GM18502 (cell line): Measurements from ENCODE around the gene SLC7A7.
"Not testable (repeated sequence)": the region's sequence is repeated elsewhere in the genome, so short reads cannot be mapped to it uniquely, and the experiment has no call there.

Experiments used
- ATAC-seq: cut with Tn5 transposase; IDR thresholded peaks from one replicate; pipeline ENCODE4 v1.9.1; 2021; ENCODE audit warnings: mild to moderate bottlenecking; ENCODE audit not compliant: unreplicated experiment, poor library complexity

SLC7A7 gene

DNA sequence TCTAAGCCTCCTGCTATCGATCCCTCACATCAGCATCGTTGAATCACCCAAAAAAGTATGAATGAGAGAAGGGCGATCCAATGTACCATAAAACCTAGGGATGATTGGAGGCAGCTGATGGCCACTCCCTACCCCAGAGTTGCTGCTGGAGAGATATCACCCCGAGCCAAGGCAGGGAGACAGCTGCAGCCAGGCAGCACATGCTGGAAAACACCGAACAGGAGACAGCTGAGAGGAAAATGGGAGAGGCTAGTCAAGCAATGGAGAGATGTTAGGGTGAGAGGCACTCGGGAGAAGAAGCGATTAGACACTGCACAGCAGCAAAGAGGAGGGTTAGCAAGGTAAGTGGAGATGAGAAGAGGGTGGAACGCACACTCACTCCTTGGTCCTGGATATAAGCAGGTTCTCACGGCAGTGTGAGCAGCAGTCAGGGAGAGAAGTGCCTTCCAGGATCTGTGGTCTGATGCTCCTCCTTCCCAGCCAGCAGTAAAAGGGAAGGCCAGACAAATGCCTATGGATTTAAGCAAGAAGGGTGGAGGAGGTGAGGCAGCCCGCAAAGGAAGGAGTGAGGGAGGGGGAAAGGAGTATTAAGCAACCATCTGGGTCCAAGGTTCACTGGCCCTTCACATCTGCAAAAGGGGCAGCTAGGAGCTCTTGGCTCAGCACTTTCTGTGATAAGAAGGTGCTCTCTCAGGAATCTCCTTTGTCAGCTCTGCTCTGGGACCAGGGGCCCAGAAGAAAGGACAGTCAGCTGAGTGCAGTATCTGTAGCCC, at the start of gene SLC7A7:
Gene SLC7A7 (minus strand): TSS at position 495 of the 773 bp plus-strand sequence. CDS start 2,037 bp downstream, outside the sequence.
- ATAC-seq, result no peak

DNA sequence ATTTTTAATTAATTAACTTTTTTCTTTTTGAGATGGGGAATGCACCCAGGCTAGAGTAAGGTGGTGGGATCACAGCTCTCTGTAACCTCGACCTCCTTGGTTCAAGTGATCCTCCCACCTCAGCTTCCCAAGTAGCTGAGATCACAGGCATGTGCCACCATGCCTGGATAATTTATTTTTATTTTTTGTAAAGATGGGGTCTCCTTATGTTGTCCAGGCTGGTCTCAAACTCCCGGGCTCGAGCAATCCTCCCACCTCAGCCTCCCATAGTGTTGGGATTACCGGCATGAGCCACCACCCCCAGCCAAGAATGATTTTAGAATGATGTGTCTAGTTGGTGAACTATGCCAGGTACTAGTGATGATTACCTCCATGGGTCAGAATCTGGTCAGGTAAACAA, 49.7 kb upstream of the SLC7A7 start:
- no peak for ATAC-seq

DNA sequence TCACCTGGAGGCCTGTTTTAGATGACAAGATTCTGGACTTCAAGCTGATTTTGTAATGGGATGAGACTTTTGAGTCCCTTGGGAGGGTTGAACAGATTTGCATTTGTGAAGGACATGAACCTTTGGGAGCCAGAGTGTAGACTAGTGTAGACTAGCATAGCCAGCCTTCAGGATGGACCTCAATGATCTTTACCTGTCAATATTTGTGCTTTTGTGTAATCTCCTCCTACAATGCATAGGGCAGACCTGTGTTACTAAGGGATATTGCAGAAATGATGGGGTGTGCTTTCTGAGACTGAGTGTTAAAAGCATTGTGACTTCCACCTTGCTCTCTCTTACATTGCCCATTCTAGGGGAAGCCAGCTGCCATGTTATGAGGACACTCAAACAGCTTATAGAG, 46.4 kb upstream of the SLC7A7 start:
- no peak for ATAC-seq

GRCh38 chr14:22860377-22860776, 45.1 kb upstream of the SLC7A7 start:
- ATAC-seq, result not testable (repeated sequence)

- ATAC-seq, result no peak
Measured at GRCh38 chr14:22856428-22856827, 41.2 kb upstream of the SLC7A7 start.

DNA sequence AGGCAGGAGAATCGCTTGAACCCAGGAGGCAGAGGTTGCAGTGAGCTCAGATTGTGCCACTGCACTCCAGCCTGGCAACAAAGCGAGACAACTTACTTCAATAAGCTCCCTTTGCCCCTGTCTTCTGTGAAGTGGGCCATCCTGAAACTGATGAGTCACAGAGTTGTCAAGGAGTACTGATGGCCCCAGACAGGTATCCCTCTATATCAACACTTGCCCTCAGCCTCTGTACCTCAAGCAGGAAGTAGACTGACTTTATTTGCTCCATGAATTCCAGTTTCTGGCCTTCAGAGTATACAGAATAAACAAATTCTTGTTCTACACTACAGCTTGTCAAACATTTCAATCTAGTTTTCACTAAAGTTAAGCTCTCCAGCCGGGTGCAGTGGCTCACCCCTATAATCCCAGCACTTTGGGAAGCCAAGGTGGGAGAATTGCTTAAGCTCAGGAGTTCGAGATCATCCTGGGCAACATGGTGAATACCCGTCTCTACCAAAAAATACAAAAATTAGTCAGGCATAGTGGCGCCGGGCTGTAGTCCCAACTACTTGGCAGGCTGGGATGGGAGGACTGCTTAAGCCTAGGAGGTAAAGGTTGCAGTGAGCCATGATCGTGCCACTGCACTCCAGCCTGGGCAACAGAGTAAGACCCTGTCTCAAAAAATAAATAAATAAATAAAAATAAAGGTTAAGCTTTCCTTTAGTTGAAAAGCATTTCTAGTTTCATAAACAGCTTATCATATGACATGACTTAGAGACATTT, 39.9 kb upstream of the SLC7A7 start:
- no peak for ATAC-seq

DNA sequence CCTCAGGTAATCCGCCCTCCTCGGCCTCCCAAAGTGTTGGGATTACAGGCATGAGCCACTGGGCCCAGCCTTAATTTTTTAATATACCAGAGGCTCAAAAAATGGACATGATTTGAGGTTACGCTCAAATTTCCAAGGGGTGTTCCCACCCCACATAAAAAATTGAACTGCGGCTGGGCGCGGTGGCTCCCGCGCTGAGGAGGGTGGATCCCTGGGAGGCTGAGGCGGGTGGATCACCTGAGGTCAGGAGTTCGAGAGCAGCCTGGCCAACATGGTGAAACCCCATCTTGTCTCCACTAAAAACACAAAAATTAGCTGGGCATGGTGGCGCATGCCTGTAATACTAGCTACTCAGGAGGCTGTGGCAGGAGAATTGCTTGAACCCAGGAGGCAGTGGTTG, 39.1 kb upstream of the SLC7A7 start:
- not testable (repeated sequence) for ATAC-seq

DNA sequence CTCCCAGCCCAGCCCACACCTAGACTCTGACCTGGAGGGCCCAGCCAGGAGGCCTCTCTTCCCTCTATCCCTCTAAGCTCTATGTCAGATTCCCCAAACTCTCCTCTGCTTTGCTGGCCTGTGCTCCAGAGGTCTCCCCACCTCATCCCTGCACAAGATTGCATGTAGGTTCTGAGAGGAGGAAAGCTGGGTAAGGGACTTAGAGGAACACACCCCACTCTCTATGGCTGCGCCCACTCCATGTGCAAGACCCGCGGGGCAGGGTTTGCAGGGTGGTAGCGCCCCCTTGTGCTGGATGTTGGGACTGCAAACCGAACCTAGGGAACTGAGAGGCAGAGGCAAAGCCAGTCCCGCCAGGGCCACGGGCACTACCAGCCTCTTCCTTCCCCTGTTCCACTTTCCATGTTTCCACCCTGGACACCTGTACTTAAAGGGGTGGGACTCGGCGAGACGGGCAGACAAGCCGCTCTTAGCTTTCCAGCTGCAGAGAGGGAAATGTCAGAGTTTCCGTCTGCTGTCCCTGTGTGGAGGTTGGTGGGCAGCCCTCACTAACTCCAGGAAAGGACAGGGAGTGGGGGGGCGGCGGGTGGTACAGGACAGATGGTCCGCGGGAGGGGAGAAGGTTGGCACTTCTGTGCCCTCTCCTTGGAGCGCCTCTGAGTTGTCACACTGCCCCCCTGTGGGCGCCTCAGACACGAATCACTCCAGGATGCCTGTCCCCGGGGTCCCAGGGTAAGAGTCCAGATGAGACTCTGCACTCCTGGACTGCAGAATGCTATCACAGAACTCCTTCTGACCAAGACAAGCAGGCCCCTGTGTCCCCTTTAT, 37.9 kb upstream of the SLC7A7 start:
- peak; percentile 77 for ATAC-seq

DNA sequence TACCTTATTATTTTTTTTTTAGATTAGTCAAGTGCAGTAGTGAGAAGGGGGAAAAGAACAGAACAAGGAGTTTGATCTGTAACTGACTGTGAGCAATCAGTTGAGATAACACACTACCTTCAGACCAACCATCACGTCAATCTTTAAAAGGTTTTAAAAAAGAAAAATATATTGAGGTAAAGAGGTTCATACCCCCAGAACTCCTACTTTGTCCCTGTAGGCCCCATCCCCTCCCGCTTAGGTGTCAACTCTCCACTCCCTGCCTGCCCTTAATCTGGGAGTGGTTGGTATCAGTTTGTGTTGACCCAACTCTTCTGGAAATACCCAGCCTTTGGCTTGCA, 37.3 kb upstream of the SLC7A7 start:
- no peak for ATAC-seq

DNA sequence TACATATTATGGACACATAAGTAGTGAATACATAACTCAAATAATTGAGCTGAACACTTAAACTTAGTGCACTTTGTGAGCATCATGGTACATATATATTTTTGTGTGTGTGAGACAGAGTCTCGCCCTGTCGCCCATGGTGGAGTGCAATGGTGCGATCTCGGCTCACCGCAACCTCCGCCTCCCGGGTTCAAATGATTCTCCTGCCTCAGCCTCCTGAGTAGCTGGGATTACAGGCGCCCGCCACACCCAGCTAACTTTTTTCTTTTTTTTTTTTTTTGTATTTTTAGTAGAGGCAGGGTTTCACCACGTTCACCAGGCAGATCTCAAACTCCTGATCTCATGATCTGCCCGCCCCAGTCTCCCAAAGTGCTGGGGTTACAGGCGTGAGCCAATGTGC, 36.9 kb upstream of the SLC7A7 start:
- not testable (repeated sequence) for ATAC-seq

DNA sequence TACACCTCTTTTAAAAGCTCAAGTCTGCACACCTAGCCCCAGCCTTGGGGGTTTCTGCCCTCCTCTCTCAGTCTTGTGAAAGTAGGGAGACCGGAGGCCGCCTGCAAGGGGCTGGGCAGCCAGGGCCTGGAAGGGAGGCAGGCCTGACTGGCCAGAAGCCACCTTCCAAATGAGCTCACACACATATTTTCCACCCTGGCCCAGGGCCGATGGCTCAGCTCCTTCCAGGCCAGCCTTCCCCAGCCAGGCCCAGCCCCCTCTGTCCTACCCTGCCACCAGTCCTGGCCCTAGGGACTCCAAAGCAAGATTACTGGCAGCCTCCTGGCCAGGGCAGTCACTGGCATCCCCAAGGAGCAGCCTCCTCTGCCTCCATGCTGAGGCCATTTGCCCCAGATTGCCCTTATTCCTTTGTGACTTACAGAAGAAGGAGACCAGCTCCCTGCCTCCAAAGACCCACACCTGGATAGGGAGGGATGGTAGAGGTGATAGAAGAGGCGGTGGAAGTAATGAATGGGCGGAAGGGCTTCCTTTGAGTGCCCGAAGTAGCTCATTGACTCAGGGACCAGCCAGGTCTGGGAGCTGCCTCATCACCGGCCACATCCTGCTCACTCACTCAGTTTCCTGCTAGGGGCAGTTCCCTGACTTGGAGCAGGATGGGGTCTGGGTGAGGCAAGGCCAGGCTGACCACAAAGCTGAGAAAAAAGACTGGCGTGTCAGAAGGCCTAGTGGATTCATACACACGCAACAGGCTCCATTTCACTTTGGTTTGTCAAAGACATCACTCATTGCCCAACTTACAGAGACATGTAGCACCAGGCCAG, 35.9 kb upstream of the SLC7A7 start:
- ATAC-seq, result no peak

DNA sequence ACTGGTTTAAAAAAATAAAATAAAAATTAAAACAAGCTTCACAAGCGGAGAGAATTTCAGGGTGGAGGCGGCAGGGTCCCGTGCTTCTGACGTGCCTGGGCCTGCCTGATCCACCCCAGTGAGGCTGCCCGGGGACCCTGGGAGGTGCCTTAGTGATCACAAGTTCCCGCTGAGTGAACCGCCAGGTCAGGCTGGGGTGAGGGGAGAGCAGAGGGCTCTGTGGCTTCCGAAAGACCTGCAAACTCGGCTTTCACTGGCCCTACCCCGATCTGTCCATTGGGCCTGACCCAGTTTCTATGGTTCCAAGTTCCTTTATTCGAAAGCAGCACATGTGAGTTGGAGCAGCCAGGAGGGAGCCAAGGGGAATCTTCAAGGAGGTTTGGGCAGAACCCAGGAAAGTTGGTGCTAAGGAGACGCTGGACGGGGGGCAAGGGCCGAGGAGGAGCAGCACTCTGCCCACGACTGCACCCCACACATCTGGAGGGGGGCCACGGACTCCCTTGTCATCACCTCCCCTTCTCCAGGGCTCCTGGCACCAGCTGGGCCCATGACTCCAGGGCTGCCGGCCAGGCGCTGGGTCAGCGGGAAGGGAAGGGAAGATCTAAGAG, 34.1 kb upstream of the SLC7A7 start:
- ATAC-seq, result no peak

- ATAC-seq, result no peak
Measured at GRCh38 chr14:22848351-22849164, 33.3 kb upstream of the SLC7A7 start.

DNA sequence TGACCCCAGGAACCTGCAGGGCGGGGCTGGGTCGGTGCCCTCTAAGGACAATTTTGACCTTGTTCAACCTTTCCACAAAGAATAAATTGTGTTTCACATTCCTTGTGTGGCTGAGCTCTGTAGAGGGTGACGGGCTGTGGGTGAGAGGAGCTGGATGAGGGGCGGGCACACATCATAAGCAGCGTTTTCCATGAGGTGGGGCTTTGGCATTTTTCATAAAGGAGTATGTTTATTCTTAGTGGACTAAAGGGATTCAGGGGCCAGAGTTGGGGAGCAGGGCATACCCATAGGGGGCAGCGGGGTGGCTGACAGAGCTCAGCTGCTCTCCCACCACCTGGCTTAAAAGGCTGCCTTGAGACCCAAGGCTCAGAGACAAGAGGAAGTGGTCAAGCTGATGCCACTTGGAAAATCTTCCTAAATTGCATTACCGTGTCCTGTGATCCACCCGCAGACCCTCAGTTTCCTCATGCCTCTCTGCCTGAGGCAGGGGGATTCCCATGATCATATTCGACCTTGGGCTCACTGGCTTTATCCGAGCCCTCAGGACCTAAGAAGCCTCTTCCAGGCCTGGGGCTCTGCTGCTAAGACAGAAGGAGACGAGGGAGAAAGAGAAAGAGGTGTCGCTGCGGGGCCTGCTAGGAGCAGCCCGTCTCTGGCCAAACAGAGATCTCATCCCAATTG, 32.6 kb upstream of the SLC7A7 start:
- no peak for ATAC-seq

DNA sequence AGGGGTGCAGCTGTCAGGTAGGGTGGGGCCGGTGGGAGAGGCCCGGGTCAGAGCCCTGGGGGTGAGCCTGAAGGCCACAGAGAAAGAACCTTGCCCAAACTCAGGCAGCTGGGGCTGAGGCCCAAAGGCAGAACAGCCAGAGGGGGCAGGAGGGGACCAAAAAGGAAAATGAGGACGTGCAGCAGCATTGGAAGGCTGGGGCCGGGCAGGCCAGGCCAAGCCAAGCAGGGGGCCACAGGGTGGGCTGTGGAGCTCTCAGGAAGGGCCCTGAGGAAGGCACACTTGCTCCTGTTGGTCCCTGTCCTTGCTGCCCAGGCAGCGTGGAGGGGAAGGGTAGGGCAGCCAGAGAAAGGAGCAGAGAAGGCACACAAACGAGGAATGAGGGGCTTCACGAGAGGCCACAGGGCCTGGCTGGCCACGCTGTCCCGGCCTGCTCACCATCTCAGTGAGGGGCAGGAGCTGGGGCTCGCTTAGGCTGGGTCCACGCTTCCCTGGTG, 31.6 kb upstream of the SLC7A7 start:
- no peak for ATAC-seq

DNA sequence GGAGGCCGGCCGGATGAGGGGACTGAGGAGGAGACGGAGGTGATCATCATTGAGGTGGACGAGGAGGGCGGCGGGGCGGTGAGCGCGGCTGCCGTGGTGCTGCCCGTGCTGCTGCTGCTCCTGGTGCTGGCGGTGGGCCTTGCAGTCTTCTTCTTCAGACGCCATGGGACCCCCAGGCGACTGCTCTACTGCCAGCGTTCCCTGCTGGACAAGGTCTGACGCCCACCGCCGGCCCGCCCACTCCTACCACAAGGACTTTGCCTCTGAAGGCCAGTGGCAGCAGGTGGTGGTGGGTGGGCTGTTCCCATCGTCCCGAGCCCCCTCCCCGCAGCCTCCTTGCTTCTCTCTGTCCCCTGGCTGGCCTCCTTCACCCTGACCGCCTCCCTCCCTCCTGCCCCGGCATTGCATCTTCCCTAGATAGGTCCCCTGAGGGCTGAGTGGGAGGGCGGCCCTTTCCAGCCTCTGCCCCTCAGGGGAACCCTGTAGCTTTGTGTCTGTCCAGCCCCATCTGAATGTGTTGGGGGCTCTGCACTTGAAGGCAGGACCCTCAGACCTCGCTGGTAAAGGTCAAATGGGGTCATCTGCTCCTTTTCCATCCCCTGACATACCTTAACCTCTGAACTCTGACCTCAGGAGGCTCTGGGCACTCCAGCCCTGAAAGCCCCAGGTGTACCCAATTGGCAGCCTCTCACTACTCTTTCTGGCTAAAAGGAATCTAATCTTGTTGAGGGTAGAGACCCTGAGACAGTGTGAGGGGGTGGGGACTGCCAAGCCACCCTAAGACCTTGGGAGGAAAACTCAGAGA, 30.8 kb upstream of the SLC7A7 start:
- ATAC-seq, result no peak

DNA sequence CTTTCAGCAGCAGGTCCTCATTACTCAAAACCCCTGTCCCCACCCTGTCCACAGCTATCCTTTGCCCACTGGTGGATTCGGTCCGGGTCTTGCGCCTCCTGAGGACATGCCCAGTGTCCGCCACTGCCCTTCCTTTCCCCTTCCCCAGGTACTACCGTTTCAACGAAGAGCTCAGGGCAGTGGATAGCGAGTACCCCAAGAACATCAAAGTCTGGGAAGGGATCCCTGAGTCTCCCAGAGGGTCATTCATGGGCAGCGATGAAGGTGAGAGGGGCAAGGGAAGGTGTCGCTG, 29.8 kb upstream of the SLC7A7 start:
- ATAC-seq, result no peak
